GM19463 (cell line): Measurements from ENCODE around the gene KLHL29.

Experiments used
- ATAC-seq: cut with Tn5 transposase; IDR thresholded peaks from one replicate; pipeline ENCODE4 v1.9.1; 2021; ENCODE audit warnings: mild to moderate bottlenecking, moderate library complexity; ENCODE audit not compliant: unreplicated experiment

The KLHL29 gene

DNA sequence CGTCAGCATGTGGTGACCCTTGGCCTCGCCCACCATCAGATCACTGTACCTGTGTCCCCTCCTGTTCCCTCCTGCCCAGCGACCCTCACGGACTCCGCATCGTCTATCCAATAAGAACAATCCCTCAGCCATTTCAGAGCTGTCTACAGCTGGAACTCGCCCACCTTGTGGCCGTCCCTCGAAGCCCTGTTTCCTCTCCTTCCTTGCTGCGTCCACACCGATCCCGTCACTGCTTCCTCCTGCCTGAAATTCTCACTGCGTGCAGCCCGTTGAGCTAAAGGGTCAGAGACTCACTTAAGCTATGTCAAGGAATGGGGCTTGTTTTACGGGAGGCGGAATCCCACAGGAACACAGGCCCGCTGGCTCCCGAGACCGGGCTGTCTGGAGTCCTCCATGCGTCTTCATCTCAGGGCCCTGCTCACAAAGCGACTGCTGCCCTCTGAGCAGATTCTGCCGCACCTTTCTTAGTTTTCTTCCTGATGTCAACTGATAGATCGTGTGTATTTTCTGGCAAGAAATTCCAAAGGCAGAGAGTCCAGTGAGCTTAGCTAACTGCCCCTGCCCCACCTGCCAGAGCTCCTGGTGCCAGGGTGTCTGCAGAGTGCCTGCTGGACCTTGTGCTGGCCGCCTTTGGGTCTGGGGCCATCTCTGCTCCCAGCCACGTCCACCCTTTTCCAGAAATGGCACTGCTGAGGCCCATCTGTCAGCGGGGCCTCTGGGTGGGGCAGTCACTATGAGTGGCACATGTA is 35.3 kb downstream of the KLHL29 start:
- no peak for ATAC-seq

DNA sequence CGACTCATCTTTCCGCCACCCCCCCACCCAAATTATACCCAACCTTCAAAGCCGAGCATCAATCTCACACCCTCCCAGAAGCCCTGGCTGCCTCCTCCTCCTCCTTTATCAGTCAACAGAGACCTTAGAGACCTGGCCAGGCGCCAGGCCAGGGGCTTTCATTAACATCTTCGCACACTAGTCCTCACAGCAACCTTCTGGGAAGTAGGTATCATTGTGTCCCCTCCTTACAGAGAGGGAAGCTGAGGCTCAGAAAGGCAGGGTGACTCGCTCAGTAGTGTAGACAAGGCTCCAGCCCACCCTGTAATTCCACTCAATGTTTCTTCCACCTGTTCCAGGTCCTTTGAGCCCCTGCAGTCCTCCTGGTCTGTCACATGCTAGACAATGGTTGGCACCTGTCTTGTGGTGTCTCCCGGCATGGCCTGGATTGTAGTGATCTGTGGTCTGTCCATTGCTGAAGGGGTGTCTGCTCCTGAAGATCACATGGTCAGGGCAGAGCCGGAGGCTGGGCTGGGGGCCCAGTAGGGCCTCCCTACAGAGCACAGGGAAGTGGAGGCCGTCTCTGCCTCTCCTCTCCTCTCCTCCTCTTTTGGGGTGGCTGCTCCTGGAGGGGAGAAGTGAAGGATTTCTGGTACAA is 36.0 kb downstream of the KLHL29 start:
- no peak for ATAC-seq

DNA sequence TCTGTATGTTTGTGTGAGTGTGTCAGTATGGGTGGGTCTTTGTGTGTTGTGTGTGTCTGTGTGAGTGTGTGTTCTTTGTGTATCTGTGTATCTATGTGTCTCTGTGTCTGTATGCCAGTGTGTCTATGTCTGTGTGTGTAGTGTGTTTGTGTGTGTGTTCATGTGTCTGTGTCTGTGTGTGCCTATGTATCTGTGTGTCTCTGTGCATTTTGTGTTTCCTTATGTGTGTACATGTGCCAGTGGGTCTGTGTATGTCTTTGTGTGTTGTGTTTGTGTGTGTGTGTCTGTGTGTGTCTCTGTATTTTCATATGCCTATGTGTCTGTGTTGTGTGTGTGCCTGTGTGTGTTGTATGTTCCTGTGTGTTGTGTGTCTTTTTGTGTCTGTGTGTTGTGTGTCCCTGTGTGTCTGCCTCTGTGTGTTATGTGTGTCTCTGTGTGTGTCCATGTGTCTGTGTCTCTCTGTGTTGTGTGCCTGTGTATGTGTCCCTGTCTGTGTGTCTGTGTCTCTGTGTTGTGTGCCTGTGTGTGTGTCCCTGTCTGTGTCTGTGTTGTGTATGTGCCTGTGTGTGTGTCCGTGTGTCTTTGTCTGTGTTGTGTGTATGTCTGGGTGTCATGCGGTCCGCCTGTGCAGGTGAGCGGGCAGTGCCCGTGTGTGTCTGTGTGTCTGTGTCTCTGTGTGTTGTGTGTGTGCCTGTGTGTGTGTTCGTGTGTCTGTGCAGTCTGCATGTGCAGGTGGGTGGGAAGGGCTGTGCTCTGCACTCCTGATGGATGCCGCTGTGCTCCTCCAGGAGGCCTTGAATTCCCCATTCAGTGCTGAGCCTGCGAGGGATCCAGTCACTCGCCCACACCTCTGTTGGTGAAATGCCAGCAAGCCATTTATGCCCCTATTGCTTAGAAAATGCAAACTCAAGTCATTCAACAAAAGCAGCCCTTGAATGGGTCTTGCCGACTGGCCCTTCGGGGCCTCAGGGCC is 37.4 kb downstream of the KLHL29 start:
- ATAC-seq: no peak

DNA sequence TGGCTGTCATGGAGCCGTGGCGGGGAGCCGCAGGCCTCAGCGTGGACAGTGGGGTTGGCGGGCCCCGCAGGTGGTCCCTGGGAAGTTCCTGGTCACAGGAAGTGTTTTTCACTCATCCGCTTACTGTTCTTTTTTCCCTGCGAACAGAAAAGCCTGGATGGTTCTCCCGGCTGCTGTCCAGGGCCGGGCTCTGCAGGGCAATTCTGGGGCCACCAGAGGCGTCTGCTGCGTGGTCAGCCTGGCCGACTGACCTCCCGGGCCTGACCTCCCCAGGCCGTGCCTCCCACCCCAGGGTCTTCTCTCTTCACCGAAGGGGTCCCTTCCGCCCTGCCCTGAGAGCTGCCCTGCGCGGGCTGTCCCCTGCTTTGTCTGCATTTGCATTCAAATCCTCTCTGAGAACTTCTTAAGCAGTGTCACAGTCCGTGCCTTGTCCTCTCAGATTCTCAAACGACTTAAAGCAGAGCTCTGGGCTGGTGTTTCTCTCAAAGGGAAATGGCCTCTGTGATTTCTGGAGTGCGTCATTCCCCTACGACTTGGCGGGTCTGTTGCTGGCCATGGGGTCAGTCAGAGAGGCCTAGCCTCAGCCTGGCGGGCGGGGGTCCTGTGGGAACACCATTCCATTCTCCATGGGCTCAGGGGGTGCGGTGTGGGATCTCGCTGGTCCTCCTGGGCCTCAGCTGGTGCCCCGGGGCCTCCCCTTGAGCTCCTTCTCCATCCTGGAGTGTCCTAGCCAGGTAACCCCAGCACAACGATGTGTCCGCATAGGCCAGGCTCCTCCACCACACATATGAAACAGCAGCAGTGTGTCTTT is 38.3 kb downstream of the KLHL29 start:
- no peak for ATAC-seq

DNA sequence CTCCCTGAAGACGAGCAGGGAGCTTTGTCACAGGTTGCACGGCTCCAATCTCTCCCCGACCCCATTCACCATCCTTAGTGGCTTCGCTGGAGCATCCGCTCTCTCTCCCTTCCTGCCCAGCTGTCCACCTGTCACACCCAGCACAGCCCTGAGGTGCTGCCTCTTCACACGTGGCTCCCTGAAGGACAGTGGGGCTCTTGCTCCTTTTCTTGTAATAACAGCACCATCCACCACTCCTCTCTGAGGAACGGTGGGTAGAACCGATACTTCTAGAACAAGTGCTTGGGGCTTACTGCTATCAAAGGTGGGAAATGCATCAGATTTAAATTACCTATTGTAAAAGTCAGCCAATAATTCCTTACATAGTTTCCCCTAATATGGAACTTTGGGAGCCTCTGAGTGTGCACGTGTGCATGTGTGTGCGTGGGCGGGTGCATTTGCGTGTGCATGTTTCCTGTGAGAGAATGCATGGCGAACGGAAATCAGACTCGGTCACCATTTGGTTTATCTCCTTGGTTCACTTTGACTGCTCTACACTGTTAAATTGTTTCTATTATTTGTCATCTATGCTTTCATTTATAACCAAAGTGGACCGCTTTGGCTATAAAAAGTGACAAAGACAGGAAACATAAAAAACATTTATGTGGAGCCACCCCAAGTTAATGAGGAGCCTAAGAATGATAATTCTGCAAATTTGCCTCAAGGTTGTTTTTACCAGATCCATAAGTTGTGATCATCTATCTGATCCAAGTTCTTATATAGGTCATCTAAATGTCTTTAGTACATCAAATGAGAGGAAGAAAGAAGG is 39.1 kb downstream of the KLHL29 start:
- ATAC-seq: no peak

DNA sequence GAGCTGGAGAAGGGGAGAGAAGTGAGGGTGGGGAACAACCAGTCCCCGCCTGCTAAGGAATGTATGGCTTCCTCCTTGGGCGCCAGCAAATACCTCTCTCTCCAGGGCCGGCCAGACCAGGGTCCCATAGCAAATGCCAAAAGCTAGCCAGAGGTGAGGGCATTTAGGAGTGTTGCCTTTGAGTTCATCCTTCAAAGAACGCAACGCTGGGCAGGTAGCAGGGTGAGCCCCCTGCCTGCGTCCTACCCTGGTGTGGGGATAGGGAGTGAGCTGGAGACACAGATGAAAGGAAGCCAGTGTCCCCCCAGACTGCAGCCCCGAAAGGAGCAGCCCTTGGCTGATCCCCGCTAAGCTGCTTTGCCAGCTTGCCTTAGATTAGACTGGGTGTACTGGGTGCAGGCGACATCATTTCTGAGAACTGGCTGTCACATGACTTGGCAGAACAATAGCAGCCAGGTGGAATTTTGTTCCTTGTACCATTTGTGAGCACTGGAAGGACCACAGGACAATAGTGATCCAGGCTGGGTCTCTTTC is 40.4 kb downstream of the KLHL29 start:
- no peak for ATAC-seq

DNA sequence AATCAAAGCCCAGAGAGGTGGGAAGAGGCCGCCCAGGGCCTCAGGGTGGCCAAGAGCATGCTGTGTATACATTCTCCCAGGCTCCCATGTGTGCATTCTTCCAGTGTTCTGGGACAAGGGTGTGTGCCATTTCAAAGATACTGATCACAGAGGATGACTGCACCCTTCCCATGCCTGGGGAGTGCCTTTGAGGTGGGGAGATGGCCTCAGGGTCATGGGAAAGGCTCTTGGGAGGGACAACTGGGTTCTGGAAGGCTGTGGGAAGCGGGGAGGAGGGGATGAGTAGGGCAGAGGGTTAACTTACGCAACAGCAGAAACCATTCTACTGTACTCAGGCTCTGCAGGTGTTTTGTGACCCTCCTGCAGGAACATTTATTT is 40.9 kb downstream of the KLHL29 start:
- ATAC-seq: no peak

DNA sequence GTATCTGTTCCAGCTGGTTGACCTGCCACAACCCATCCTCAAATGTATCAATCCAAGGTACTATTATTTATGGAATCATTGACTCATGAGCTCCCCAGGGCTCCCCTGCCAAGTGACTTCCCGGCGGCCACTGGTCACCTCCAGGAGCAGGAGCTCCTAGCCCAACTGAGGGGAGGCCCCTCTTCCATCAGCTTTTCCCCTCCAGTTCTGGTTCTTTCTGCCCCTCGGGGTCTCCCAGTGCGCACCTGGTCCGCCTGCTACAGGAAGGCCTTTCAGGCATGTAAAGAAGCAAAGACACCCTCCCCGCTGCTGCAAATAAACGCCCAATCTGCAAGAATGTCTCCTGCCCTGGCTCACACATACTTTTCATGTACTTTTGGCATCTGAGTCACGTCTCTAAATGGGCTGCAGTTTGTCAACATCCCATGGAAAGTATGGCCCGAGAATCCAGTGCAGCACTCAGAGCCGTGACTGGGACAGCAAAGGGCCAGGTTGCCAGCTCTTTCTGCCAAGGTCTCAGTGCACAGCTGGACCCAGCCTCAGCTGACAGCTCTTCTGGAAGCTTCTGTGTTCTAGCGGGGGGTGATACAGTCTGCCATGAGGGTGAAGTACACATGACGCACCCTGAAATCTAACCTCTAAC is 41.4 kb downstream of the KLHL29 start:
- ATAC-seq: no peak

DNA sequence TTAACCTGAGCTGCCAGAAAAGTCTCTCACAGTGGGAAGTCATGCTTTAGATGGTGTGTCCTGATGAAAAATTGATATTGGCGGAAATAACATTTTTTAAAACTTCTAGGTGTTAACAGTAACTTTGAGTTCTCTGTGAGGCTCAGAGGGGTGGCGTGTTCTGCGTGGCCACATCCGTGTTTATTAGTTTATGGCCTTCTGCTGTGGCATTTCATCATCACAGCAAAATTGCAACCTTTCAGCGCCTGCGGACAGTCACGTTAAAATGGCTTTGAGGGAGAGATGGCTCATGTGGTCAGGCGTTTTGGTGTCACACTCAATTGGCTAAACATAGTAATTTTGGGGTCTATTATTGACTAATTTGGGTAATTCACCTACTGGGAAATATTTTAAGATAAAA is 42.4 kb downstream of the KLHL29 start:
- ATAC-seq: no peak

DNA sequence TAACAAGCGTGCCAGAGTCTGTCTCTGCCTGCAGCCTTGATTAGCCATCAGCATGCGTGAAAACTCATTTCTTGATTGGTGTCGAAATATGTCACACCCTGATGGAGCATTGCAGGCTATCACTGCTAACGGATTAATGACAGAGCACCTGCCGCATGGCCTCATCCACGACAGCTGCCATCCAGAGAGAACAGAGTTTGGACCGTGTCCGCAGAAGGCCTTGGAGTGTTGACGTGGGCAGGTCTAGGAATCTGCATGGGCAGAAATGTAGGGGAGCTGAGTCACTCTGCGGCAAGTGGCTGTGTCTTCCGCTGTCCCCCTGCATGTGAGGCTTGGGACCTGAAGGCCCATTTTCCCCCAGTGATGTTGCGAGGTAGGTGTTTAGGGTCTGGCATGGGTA is 43.0 kb downstream of the KLHL29 start:
- ATAC-seq: no peak

DNA sequence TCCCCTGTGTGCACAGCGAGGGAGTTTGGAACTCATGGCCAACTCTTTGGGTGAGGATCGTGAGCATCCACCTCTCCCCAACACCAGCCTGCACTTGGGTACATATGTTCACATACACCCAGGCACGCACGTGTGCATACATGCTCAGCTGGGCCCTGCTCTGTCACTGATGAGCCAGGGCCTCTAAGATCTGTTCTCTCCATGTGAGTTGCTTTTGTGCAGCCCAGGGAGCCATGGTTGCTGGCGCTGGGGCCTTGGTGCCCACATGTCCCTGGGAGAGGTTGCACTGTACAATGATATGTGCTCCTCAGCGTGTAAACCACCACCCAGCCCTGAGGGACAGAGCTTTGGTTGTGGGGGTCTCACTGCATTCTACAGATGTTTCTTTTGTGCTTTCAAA is 44.1 kb downstream of the KLHL29 start:
- no peak for ATAC-seq

DNA sequence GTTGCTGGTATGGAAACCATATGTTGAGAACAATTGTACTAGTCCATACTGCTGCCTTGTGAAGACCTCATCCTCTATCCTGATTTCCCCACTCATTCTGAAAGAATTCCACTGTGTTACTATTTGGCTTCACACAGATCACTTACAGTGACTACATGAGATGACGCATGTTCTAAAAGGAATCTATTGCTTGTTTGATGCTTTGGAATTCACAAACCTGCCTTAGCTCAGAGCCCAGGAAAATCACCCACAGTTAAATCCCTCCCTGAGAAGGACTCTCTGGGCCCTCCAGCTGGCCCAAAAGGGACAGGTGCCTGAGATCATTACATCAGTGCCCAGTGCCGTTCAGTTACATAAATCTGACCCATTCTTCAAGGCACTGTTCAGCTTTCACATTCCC is 45.3 kb downstream of the KLHL29 start:
- ATAC-seq: no peak

DNA sequence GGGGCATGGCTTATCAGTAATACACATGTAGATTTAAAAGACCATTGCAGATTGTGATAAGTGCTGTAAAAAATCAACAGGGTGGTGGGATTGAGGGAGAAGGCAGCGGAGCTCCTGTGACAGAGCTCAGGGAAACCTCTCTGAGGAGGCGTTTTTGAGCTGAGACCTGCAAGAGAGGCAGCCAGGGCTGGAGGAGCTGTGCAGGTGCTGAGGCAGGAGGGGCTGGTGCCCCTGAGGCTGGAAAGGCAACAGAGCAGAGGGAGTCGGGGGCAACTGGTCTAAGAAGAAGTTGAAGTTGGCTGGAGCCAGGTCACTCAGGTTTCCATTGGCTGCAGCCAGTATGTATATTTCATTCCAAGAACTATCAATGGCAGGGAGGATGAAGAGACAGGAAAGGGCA is 47.6 kb downstream of the KLHL29 start:
- ATAC-seq: no peak

DNA sequence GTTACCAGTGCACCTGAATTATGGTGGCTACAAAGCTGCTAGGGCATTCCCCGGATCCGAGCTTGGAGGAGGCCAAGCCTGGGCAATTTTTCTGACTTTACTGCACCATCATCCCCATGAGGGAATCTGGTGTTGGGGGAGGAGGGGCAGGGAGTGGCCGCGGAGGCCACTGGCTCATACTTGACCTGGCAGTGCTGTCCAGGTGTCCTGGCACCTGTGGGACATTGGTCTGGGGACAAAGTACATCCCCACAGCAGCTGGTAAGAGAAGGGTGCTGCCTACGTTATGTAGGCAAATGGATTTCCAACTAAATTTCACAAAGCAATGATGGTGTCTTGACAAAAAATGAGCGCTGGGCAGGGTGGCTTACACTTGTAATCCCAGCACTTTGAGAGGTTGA is 48.3 kb downstream of the KLHL29 start:
- no peak for ATAC-seq

DNA sequence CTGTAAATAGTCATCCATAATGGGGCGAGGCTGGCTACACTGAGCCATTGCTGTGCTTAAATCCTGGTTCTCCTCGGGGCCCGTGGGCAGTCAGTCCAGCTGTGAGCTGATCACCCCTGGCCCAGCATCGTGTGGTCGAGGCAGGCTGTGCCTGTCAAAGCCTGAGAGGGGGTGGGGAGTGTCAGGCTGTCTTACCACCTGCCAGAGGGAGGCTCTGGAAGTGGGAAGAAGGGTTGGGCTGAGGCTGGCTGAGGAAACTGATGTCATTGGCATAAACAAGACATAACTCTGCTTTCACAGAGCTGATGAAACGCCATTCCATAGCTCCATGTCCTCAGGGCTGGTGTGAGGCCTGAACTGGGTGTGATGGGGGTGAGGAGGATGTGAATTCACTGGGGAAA is 49.7 kb downstream of the KLHL29 start:
- no peak for ATAC-seq

DNA sequence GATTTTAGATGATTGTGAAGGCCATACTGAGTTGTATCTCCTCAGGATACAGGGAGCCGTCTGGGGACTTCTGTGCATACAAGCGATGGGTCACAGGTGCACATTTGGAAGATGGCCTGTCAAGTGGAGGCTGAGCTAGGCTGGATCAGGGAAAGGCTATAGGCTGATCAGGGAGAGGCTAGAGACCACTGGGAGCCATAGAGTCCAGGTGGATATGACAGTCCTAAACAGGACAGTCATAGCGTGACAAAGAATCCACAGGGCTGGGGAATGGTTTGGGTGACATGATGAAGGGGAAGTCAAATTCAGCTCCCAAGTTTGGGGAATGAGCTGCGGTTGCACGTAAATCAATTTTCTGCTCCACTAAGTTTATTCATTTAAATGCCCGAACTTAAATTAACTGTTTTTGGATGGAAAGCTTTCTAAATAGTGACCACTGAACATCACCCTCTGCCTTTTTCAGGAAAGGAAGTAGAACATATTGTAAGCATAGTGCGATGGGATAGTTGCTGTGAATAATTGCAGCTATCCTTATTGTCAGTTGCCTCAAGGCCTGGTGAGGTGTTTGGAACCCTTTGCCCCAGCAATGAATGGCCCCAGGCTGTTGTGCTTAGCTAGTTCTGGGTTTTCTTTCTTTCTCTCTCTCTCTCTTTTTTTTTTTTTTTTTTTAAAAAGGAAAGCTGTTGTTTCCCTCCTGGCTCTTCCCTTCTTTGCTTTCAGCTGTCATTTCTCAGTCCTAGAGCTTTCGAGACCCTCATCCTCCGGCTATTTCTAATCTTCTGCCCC is 50.5 kb downstream of the KLHL29 start:
- ATAC-seq: no peak

DNA sequence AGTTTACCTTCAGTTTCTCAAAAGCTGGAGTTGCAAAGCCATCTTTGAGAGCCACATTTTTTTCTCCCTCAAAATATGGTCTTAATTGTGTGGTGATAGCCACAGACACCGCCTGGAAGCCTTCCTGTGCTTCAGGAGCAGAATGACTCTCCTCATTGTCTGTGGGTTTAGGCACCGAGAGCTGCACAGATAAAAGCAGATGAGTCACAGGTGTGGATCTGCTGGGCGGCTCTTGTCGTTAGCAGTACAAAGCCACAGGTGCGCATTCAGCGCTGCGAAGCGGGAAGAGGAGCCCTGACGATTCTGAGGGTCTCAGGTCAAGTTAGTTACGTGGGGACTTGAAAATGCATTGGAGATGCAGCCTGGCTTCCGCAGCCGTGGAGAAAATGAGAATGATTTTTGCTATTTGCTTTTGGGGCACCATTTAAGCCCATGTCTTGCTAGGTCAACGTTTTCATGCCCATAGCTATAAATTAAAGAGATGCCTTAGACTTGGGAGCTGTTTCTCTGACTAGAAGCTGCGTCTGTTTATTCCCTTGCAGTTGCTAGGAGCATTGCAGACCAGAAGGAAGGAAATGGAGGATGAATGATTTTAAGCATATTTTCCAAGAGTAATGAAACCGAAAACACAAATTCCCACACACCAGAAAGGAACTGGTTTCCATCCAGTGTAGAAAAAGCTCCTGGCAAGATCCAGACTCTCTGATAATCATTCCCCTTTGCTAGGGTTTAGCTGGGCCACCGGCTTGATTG is 51.5 kb downstream of the KLHL29 start:
- no peak for ATAC-seq

DNA sequence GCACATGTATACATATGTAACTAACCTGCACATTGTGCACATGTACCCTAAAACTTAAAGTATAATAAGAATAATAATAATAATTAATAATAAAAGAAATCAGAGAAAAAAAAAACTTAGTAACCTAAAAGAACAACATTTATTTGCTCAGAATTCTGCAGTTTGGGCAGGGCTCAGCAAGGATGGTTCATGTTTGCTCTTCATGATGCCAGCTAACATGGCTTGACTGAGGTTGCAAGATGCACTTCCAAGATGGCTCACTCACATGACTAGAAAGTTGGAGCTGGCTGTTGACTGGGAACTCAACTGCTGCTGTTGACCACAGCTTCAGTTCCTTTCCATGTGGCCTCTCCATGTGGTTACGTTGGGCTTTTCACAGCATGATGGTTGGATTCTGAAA is 56.4 kb downstream of the KLHL29 start:
- ATAC-seq: no peak
